NCI-H2171 treated with DMSO at 0.1 percent for 48 hours (cell line): Measurements from ENCODE around the gene DEPDC5.
A peak's percentile ranks its signal among the peaks of the same experiment; 100 is the strongest.
"Not testable (repeated sequence)": the region's sequence is repeated elsewhere in the genome, so short reads cannot be mapped to it uniquely, and the experiment has no call there.

Source experiments
- DNase-seq: peaks from one replicate; lab custom pipeline; 2025; lab: John Stamatoyannopoulos, UW

DEPDC5 gene

GRCh38 chr22:31815383-31815814 lies 61.6 kb downstream of the DEPDC5 start:
- not testable (repeated sequence) for DNase-seq

DNA sequence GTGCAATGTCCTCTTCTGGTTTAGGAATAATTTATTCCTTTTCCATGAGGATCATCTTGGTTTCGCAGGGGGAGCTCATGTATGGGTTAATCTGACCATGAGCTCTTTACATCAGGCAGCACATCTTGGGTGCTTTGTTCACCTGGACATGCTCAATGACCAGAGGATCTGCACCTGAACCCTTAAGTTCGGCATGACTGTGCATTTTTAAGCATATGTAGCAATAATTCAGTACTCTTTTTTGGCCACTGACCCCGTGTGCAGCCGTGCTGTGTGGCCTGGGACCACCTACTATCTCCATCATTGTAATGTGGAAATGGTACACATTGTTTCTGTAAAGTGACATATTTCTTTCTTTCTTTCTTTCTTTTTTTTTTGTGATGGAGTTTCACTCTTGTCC lies 62.9 kb downstream of the DEPDC5 start:
- no peak for DNase-seq

GRCh38 chr22:31818481-31819392 lies 64.9 kb downstream of the DEPDC5 start:
- DNase-seq, result no peak

- no peak for DNase-seq
Measured at GRCh38 chr22:31820655-31821054, 66.8 kb downstream of the DEPDC5 start.

DNA sequence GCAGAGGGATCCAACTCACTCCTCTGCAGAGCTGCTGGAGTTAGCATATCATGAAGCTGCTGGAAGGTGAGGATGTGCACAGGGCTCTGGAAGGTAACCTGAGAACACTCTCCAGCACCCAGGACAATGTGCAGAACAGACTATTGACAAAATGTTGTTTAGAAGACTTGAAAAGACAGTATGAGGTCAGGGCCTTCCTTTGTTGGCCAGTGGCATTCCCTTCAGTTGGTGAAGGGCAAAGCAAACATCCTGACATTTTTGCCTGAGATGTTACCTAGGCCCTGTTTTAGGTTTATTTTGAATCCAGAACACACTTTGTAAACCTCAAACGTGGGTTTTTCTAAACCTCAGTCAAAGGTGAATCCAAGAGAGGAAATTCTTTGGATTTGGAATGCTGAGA lies 67.8 kb downstream of the DEPDC5 start:
- DNase-seq, result no peak

GRCh38 chr22:31822523-31822922 lies 68.7 kb downstream of the DEPDC5 start:
- no peak for DNase-seq

DNA sequence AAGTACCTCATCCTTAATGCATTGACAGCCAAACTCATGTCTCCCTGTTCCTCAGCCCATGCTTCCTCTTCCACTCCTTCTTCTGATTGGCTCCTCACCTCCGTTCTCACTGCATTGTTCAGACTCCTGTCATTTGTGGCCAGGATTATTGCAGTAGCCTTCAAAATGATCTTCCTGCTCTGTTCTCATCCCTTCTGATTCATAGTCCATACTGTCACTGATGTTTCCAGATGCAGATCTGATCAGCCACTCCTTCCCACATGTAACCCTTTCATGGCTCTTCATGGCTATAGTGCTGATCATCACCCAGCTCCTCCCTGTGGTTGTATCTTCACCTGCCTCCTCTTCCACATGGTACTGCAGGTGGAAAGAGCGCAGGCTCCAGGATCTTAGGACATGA lies 71.7 kb downstream of the DEPDC5 start:
- DNase-seq, result no peak

GRCh38 chr22:31826443-31826842 lies 72.6 kb downstream of the DEPDC5 start:
- DNase-seq, result no peak

GRCh38 chr22:31828739-31829138 lies 74.9 kb downstream of the DEPDC5 start:
- no peak for DNase-seq

DNA sequence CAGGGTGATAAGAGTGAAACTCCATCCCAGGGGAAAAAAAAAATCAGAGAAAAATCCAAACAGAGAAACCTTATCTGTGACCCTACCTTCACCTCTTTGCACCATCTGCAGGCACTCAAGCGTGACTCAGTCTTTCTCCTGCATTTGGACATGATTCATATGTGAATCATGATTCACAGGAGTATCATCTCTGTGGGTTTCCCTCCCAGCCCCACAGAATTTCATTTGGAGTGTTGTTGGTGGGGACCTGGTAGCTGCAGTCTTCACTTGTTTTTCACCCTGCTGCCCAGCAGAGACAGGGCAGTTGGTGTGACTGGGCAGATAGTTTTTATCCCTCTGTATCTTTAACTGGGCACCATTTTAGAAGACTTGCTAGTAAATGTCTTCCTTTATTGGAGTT lies 75.7 kb downstream of the DEPDC5 start:
- DNase-seq, result peak; percentile 89

DNA sequence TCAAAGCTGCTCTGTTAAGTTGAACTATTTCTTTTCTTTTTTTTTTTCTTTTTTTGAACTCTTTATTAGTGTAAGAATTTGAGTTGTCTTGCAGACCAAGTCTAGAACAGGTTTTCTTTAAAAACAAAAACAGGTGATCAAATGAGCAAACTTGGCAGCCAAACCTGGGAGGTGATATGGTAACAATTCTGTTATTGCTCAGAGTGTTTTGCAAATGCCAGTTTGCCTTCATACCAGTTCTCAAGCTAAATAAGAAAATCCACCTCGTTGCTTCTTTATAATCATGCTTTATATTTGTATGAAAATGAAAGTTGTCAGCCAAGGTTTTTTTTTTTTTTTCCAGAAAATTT lies 76.9 kb downstream of the DEPDC5 start:
- peak; percentile 14 for DNase-seq

DNA sequence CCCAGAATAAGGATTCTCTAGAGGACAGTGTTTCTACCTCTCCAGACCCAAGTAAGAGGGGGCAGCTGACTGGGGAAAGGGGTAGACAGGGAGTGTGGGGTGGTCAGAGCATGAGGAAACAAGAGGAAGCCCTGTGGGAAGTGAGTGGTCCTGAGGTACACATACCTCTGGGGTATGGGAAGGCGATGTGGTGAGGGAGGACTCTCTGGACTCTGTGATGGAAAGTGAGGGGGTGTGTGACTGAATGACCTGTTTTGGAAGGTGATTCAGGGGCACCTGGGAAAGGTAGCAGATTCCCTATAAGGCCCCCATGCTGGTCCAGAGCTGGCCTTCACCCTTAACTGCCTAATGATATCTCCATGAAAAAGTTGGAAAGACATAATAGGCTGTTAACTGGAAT lies 80.1 kb downstream of the DEPDC5 start:
- no peak for DNase-seq

DNA sequence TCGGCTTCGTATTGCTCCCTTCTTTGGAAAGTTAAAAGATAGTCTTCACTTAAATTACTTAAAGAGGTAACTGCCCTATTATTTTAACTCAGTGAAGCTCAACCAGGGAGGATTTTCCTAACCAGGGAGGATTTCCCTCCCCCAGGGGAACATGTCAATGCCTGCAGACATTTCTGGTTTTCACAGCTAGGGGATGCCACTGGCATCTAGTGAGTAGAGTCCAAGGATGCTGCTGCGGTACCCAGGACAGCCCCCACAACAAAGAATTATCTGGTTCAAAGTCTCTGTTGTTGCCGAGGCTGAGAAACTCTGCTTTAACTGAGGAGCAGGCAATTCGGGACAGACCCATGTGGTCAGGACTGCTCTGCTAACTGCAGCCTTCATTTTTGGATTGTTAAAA lies 82.2 kb downstream of the DEPDC5 start:
- no peak for DNase-seq

- DNase-seq, result no peak
Measured at GRCh38 chr22:31838917-31839316, 85.1 kb downstream of the DEPDC5 start.

DNA sequence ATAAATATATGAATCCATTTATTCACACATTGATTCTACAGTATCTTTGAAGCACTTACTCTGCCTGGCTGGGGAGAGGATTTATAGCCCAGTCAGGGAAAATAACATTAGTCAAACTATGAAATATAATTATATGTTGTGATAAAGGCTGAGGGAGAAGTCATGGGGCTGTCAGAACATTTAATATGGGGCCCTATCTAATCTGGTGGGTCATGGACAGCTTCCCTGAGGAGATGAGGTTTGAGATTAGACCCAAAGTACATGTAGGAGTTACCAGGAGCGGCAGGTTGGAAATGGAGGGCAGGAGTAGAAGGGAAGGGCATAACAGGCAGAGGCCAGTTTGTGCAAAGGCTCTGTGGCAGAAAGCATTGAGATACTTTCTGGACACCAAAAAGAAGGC lies 86.2 kb downstream of the DEPDC5 start:
- DNase-seq, result no peak

GRCh38 chr22:31840585-31840984 lies 86.8 kb downstream of the DEPDC5 start:
- DNase-seq, result no peak

- no peak for DNase-seq
Measured at GRCh38 chr22:31841078-31841827, 87.4 kb downstream of the DEPDC5 start.

DNA sequence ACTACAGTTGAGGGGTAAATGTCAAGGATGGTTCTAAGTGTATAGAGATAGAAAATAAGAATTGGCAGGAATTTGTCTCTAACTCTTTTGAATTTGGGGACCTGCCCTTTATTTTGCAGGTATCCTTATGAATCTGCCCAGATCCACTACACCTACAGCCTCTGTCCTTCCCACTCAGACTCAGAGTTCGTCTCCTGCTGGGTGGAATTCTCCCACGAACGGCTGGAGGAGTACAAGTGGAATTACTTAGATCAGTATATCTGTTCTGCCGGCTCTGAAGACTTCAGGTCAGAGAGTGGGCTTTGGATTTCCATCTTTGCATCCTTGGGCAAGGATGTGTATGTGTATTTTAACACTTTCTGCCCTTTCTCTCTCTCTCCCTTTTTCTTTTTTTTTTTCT lies 89.7 kb downstream of the DEPDC5 start:
- no peak for DNase-seq

DNA sequence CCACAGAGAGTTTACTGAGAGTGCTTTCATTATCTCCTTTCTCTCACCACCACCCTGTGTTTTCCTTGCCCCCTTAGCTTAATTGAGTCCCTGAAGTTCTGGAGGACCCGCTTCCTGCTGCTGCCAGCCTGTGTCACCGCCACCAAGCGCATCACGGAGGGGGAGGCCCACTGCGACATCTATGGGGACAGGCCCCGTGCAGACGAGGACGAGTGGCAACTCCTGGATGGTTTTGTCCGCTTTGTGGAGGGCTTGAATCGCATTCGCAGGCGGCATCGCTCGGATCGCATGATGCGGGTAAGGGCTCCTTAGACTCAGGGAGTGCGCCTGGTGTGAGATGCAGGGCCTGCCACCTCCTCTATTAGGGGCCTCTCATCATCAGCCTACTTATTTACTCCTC lies 91.1 kb downstream of the DEPDC5 start:
- no peak for DNase-seq

GRCh38 chr22:31846161-31847115 lies 92.6 kb downstream of the DEPDC5 start:
- no peak for DNase-seq

DNA sequence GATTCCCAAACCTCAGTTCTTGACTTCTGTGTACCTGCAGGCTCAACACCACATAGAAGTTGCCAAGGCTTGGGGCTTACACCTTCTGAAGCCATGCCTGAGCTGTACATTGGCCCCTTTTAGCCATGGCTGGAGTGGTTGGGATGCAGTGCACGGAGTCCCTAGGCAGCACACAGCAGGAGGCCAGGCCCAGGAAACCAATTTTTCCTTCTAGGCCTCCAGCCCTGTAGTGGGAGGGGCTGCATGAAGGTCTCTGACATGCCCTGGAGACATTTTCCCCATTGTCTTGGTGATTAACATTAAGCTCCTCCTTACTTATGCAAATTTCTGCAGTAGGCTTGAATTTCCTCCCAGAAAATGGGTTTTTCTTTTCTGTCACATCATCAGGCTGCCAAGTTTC lies 94.6 kb downstream of the DEPDC5 start:
- no peak for DNase-seq

DNA sequence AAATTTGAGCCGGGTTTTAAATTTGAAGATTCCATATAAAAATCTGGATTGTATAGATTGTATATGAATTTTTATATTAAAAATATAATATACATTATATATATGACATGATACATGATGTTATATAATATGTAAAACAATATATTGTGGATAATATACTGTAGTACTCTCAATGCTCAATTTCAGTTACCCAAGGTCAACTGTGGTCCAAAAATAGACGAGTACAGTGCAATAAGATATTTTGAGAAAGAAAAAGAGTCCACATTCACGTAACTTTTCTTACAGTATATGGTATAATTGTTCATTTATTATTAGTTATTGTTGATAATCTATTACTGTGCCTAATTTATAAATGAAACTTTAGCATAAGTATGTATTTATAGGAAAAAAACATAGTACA lies 96.3 kb downstream of the DEPDC5 start:
- no peak for DNase-seq
